ENCODE measurements around the gene SCN3B.

Gene SCN3B

DNA sequence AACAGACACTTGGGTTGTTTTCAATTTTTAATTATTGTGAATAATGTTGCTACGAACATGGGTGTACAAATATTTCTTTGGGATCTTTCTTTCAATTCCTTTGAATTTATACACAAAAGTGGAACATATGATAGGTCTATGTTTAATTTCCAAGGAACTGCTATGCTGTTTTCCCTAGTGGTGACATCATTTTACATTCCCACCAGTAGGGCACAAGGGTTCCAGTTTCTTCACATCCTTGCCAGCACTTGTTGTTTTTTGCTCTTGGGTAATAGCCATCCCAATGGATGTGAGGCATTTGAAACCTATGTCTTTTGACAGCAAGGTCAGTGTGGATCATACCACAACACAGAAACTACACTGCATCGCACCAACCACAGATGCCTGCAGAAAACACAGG lies 41.8 kb upstream of the SCN3B start:
- H3K27ac ChIP-seq (ENCODE audit: extremely low read depth, low read depth, low read length), result no peak overlapping the region
- POLR2A ChIA-PET, result no interaction called here
- no peaks in the 10 kb centered on the region for H3K36me3 ChIP-seq (ENCODE audit: control insufficient read depth in 2 of 2, insufficient read depth in 1 of 2, low read length in 2 of 2)
- H3K4me3 ChIP-seq (ENCODE audit: low read depth, low read length), result no peak overlapping the region
- TF ChIP-seq, protein P1, sequence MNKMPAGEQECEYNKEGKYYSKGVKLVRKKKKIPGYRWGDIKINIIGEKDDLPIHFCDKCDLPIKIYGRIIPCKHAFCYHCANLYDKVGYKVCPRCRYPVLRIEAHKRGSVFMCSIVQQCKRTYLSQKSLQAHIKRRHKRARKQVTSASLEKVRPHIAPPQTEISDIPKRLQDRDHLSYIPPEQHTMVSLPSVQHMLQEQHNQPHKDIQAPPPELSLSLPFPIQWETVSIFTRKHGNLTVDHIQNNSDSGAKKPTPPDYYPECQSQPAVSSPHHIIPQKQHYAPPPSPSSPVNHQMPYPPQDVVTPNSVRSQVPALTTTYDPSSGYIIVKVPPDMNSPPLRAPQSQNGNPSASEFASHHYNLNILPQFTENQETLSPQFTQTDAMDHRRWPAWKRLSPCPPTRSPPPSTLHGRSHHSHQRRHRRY (tag by site-specific recombination; IDR thresholded peaks at IDR 0.05), result no peak
- TF ChIP-seq ZNF354C (tag by site-specific recombination; IDR thresholded peaks at IDR 0.05; ENCODE audit: borderline replicate concordance, low read depth) (no peak), KLF1 (tag by site-specific recombination; IDR thresholded peaks at IDR 0.05) (no peak), ZNF596 (tag by site-specific recombination; IDR thresholded peaks at IDR 0.05) (no peak), ZNF19 (tag by site-specific recombination; IDR thresholded peaks at IDR 0.05; ENCODE audit: low read depth) (no peak), ZBTB7A (tag by site-specific recombination; IDR thresholded peaks at IDR 0.05; ENCODE audit: low read depth) (no peak), ZNF555 (tag by site-specific recombination; conservative IDR thresholded peaks at IDR 0.05) (no peak), YY1 (tag by site-specific recombination; IDR thresholded peaks at IDR 0.05) (no peak), HOXC10 (CRISPR knock-in tag; IDR thresholded peaks at IDR 0.05) (no peak), GLIS2 (tag by site-specific recombination; IDR thresholded peaks at IDR 0.05) (no peak)
- TF ChIP-seq, protein P2, sequence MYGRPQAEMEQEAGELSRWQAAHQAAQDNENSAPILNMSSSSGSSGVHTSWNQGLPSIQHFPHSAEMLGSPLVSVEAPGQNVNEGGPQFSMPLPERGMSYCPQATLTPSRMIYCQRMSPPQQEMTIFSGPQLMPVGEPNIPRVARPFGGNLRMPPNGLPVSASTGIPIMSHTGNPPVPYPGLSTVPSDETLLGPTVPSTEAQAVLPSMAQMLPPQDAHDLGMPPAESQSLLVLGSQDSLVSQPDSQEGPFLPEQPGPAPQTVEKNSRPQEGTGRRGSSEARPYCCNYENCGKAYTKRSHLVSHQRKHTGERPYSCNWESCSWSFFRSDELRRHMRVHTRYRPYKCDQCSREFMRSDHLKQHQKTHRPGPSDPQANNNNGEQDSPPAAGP (tag by site-specific recombination; IDR thresholded peaks at IDR 0.05), result no peak
- TF ChIP-seq, protein P3, sequence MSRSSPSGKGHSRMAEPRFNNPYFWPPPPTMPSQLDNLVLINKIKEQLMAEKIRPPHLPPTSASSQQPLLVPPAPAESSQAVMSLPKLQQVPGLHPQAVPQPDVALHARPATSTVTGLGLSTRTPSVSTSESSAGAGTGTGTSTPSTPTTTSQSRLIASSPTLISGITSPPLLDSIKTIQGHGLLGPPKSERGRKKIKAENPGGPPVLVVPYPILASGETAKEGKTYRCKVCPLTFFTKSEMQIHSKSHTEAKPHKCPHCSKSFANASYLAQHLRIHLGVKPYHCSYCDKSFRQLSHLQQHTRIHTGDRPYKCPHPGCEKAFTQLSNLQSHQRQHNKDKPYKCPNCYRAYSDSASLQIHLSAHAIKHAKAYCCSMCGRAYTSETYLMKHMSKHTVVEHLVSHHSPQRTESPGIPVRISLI (tag by site-specific recombination; IDR thresholded peaks at IDR 0.05), result no peak
- CTCF ChIA-PET, result interaction anchor here (0.7 kb wide), 1 partner anchor 11 kb away, joined by 3 read pairs; no protein-coding TSS in a partner anchor
- H3K4me1 ChIP-seq (ENCODE audit: control insufficient read depth, insufficient read depth, low read length), result no peaks in the 10 kb centered on the region
- no peaks in the 10 kb centered on the region for H3K9me3 ChIP-seq (ENCODE audit: control insufficient read depth, insufficient read depth, low read depth, low read length)

DNA sequence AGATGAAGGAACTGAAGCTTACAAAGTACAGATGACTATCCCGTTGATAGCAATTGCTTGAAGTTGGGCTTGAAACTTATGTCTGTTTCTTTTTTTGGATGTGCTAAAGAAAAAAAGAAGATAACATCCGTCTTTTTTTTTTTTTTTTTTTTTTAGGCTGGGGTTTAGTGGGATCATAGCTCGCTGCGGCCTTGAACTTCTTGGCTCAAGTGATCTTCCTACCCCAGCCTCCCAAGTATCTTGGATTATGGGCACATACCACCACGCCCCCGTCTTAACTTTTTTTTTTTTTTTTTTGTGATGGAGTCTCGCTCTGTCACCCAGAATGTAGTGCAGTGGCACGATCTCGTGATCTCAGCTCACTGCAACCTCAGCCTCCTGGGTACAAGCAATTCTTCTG lies 40.8 kb upstream of the SCN3B start:
- H3K36me3 ChIP-seq (ENCODE audit: control insufficient read depth in 2 of 2, insufficient read depth in 1 of 2, low read length in 2 of 2), result no peaks in the 10 kb centered on the region
- no peaks in the 10 kb centered on the region for H3K9me3 ChIP-seq (ENCODE audit: control insufficient read depth, insufficient read depth, low read depth, low read length)
- no peak overlapping the region for H3K27ac ChIP-seq (ENCODE audit: extremely low read depth, low read depth, low read length)
- CTCF ChIA-PET, result interaction anchor here (0.6 to 0.9 kb wide), 2 partner anchors 11 to 12 kb away, joined by 3 to 7 read pairs; no protein-coding TSS in a partner anchor
- POLR2A ChIA-PET, result no interaction called here
- H3K4me1 ChIP-seq (ENCODE audit: control insufficient read depth, insufficient read depth, low read length), result no peaks in the 10 kb centered on the region
- H3K4me3 ChIP-seq (ENCODE audit: low read depth, low read length), result no peak overlapping the region
- TF ChIP-seq ZNF501 (tag by site-specific recombination; IDR thresholded peaks at IDR 0.05), result no peak
- no peak for TF ChIP-seq ZNF621 (tag by site-specific recombination; IDR thresholded peaks at IDR 0.05)
- no peak for TF ChIP-seq ZNF514 (tag by site-specific recombination; IDR thresholded peaks at IDR 0.05)
- TF ChIP-seq ZNF24 (tag by site-specific recombination; IDR thresholded peaks at IDR 0.05), result no peak
- no peak for TF ChIP-seq SP7 (tag by site-specific recombination; IDR thresholded peaks at IDR 0.05)
- no peak for TF ChIP-seq ZSCAN16 (tag by site-specific recombination; IDR thresholded peaks at IDR 0.05)
- TF ChIP-seq GLIS1 (tag by site-specific recombination; IDR thresholded peaks at IDR 0.05), result no peak
- TF ChIP-seq, protein P4, sequence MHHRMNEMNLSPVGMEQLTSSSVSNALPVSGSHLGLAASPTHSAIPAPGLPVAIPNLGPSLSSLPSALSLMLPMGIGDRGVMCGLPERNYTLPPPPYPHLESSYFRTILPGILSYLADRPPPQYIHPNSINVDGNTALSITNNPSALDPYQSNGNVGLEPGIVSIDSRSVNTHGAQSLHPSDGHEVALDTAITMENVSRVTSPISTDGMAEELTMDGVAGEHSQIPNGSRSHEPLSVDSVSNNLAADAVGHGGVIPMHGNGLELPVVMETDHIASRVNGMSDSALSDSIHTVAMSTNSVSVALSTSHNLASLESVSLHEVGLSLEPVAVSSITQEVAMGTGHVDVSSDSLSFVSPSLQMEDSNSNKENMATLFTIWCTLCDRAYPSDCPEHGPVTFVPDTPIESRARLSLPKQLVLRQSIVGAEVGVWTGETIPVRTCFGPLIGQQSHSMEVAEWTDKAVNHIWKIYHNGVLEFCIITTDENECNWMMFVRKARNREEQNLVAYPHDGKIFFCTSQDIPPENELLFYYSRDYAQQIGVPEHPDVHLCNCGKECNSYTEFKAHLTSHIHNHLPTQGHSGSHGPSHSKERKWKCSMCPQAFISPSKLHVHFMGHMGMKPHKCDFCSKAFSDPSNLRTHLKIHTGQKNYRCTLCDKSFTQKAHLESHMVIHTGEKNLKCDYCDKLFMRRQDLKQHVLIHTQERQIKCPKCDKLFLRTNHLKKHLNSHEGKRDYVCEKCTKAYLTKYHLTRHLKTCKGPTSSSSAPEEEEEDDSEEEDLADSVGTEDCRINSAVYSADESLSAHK (tag by site-specific recombination; IDR thresholded peaks at IDR 0.05), result no peak
- no peak for TF ChIP-seq ZNF239 (tag by site-specific recombination; IDR thresholded peaks at IDR 0.05)
- no peak for TF ChIP-seq ZFP3 (tag by site-specific recombination; IDR thresholded peaks at IDR 0.05; ENCODE audit: low read depth)
- no peak for TF ChIP-seq ZNF23 (tag by site-specific recombination; IDR thresholded peaks at IDR 0.05; ENCODE audit: borderline replicate concordance)
- no peak for TF ChIP-seq ZBTB7A (tag by site-specific recombination; IDR thresholded peaks at IDR 0.05; ENCODE audit: low read depth)
- TF ChIP-seq ZNF324 (tag by site-specific recombination; IDR thresholded peaks at IDR 0.05), result no peak
- no peak for TF ChIP-seq EGR2 (tag by site-specific recombination; IDR thresholded peaks at IDR 0.05; ENCODE audit: low read depth)
- no peak for TF ChIP-seq ZNF223 (tag by site-specific recombination; IDR thresholded peaks at IDR 0.05)
- TF ChIP-seq, protein P5, sequence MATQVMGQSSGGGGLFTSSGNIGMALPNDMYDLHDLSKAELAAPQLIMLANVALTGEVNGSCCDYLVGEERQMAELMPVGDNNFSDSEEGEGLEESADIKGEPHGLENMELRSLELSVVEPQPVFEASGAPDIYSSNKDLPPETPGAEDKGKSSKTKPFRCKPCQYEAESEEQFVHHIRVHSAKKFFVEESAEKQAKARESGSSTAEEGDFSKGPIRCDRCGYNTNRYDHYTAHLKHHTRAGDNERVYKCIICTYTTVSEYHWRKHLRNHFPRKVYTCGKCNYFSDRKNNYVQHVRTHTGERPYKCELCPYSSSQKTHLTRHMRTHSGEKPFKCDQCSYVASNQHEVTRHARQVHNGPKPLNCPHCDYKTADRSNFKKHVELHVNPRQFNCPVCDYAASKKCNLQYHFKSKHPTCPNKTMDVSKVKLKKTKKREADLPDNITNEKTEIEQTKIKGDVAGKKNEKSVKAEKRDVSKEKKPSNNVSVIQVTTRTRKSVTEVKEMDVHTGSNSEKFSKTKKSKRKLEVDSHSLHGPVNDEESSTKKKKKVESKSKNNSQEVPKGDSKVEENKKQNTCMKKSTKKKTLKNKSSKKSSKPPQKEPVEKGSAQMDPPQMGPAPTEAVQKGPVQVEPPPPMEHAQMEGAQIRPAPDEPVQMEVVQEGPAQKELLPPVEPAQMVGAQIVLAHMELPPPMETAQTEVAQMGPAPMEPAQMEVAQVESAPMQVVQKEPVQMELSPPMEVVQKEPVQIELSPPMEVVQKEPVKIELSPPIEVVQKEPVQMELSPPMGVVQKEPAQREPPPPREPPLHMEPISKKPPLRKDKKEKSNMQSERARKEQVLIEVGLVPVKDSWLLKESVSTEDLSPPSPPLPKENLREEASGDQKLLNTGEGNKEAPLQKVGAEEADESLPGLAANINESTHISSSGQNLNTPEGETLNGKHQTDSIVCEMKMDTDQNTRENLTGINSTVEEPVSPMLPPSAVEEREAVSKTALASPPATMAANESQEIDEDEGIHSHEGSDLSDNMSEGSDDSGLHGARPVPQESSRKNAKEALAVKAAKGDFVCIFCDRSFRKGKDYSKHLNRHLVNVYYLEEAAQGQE (tag by site-specific recombination; IDR thresholded peaks at IDR 0.05), result no peak
- TF ChIP-seq ZNF16 (tag by site-specific recombination; IDR thresholded peaks at IDR 0.05; ENCODE audit: low read depth), result no peak
- no peak for TF ChIP-seq ZEB2 (tag by site-specific recombination; IDR thresholded peaks at IDR 0.05)

Data from HEK293 (cell line).